NCI-H2196 treated with DMSO at 0.1 percent for 48 hours (cell line): ENCODE data around the gene GPR87.

Source experiments
- DNase-seq: peaks from one replicate; lab custom pipeline; 2025; ENCODE audit not compliant: unreplicated experiment; lab: John Stamatoyannopoulos, UW

Gene GPR87

GRCh38 chr3:151316267-151316991, at the start of gene GPR87:
Gene GPR87, minus strand, starts transcription at chr3:151316820. Its CDS starts 16,720 bp downstream, at chr3:151300100.
- no peak for DNase-seq

GRCh38 chr3:151362751-151363174, 46.1 kb upstream of the GPR87 start:
- DNase-seq: no peak

- no peak for DNase-seq
Measured at GRCh38 chr3:151357463-151357850, 40.8 kb upstream of the GPR87 start.

GRCh38 chr3:151356794-151357462, 40.3 kb upstream of the GPR87 start:
- no peak for DNase-seq

DNA sequence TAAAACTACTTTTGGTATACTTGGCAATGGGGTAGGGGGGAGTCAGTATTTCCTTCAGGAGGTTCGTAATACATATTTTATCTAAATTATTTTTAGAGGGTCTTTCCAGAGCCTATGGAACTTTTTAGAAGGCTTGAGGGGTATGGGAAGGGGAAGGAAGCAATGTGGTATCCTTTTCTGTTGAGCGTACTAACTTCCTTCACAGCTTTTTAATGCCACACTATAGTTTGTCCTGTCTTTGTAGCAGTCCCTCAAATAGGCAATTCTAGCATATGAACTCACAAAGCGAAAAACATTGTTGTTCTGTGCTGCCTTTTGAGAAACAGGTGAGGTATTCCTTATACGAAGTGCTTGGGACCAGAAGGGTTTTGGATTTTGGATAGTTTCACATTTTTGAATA, 35.0 kb upstream of the GPR87 start:
- no peak for DNase-seq

DNA sequence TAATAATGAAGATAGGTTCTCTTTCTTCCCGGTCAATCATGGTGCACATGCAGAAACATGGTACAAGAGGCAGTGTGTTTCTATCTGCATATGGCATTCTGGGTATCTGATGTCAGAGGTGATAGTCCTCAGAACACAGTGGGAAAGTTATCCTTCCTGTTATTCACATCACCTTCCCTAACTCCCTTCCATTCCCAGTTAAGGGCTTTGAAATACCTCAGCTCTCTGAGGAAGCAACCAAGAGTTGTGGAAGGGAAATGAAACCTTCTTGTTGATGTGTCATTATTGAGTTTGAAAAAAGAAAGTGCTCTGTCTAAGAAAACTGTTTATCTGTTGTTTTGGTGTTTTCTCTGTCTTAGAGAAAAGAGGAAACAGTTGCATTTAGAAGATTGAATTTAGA, 34.6 kb upstream of the GPR87 start:
- DNase-seq: no peak

DNA sequence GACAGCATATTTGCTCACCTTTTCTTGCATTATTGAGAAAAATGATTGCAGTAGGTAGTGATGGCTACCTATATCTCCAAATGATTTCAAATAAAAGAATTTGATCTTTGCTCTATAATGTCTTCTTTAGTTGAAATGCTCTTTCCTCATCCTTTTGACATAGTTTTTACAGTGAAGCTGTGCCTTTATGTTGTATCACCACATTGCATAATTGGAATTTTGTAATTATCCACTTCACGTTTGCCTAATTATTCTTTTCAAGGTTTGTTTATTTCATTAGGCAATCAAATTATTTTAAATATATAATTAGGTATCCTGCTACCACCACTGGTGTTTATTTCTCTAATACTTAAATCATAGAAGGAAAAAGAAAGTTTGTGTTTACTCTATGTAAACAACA, 34.0 kb upstream of the GPR87 start:
- no peak for DNase-seq

DNA sequence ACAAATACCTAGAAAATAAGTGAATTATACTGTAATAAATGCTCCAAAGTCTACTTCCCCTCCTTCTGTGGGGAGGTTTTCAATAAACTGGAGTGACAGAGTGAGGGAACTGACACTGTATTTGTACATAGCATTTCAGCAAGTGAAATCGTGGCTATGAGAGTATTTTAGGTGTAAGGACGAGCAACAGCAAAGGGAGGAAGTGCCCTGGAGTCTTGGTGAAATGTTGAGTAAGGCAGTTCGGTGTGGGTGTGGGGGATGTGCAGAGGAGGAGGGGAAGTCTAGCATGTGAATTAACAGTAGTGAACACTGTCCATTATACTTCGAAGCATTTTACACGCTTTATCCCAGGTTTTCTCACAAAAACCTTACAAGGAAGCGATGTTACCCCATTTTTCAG, 30.8 kb upstream of the GPR87 start:
- DNase-seq: no peak

DNA sequence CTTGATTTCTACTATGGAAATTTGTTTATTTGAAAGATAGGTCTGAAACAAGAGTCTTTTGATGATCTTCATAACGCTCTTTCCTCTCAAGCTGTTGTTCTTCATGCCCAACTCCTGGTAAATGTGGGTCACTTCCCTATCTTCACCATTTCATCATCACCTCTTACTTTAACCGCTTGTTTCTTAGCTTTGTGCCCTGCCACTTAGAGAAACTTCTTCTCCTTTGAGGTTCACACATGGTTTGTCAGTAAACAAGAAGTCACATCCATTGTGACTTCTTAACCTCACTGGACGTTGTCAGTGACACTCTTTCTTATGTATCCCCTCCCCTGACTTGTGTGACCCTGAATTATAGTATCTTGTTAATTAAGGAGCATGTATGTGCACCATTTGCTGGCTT, 29.7 kb upstream of the GPR87 start:
- DNase-seq: no peak

GRCh38 chr3:151345859-151346258, 29.2 kb upstream of the GPR87 start:
- no peak for DNase-seq

GRCh38 chr3:151331696-151332095, 15.1 kb upstream of the GPR87 start:
- DNase-seq: no peak

GRCh38 chr3:151330899-151331298, 14.3 kb upstream of the GPR87 start:
- no peak for DNase-seq

GRCh38 chr3:151330379-151330778, 13.8 kb upstream of the GPR87 start:
- no peak for DNase-seq

- no peak for DNase-seq
Measured at GRCh38 chr3:151329363-151329762, 12.7 kb upstream of the GPR87 start, which contains the start of gene P2RY13. Gene P2RY13, minus strand, starts transcription at chr3:151329549. Its CDS starts 21 bp downstream, at chr3:151329528.

- no peak for DNase-seq
Measured at GRCh38 chr3:151328298-151328995, 11.8 kb upstream of the GPR87 start.

- DNase-seq: peak; percentile 15
Measured at GRCh38 chr3:151327571-151328198, 11.1 kb upstream of the GPR87 start.

DNA sequence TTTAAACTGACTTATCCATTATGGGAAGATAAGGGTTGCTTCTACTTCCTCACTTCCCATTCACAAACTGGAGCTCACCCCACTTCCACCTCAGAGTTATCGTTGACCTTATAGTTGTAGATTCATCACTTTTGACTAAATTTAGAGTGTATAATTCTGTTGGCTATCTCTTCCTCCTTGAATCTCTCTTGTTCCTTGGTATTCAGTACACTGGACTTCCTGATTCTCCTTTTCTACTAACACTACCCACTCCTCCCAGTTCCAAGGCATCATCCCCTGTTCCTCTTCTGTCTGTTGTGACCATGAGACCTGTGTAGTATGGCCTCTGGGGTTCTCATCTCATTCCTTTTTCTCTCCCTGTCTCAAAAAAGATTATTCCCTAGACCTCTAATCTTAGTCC, 5.9 kb upstream of the GPR87 start:
- no peak for DNase-seq

- DNase-seq: no peak
Measured at GRCh38 chr3:151321526-151321925, 4.9 kb upstream of the GPR87 start.

- no peak for DNase-seq
Measured at GRCh38 chr3:151320131-151320530, 3.5 kb upstream of the GPR87 start.

DNA sequence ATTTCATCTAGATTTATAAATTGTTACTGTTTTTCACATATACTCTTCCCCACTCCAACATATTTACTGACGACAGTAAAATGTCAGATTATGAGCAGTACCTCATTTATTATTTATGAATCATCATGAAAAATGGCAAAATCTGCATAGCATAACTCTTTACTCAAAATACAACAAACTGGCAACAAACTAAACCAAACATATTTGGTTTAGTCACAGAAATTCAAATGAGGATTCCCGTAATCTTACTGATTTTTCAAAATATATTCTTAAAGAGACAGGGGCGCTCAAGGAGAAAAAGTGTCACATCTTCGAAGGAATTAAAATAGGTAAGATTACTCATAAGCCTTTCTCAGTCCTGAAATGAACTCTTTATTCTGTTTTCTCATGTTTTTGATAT, 3.0 kb upstream of the GPR87 start:
- DNase-seq: no peak

- no peak for DNase-seq
Measured at GRCh38 chr3:151318991-151319390, 2.4 kb upstream of the GPR87 start.

DNA sequence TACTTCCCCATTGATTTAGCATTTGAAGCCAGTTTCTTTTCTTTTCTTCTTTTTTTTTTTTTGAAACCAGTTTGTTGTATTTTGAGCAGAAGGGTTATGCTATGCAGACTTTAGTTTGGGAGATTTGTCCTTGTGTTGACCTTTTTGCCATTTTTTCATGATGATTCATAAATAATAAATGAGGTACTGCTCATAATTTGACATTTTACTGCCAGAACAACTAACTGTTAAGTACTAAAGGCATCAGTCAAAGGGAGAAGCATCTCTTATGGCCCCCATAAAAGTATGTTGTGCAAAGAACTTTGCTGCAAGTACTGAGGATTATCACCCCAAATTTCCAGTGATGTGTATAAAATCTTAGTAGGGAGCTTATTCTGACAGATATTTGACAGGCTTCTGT, 1.7 kb upstream of the GPR87 start:
- DNase-seq: no peak
